ENCODE results near the gene SERPINI1. TPM values are rescaled to one million over a fixed set of nuclear protein-coding genes. Genes with fewer than 3 reads are reported as not detected.

SERPINI1 gene
- total and polyA plus RNA-seq, 12 donors = 4.5 to 17.1 (median 10.1) TPM

- Histone ChIP-seq H3K27me3 (no peaks in the 10 kb centered on the region), H3K9me3 (no peaks in the 10 kb centered on the region), H3K4me1 (peaks cover 0 to 17% (median 9%) of the 10 kb centered on the region in 9 donors), H3K4me3 (no peak overlapping the region), H3K27ac (no peak overlapping the region), H3K36me3 (no peaks in the 10 kb centered on the region)
- no peak for DNase-seq
- intact Hi-C loops (cut with DNase I) = no loop called here
- no peak for TF ChIP-seq CTCF (IDR thresholded peaks at IDR 0.05)
- no peak for ATAC-seq
Measured at GRCh38 chr3:167754049-167754448, 18.5 kb downstream of the SERPINI1 start.

- Histone ChIP-seq H3K27ac (no peak overlapping the region), H3K27me3 (no peaks in the 10 kb centered on the region), H3K36me3 (no peaks in the 10 kb centered on the region), H3K4me3 (no peak overlapping the region), H3K4me1 (no peaks in the 10 kb centered on the region), H3K9me3 (peaks cover 0 to 7% (median 0%) of the 10 kb centered on the region in 11 donors)
- no peak for DNase-seq
- TF ChIP-seq CTCF (IDR thresholded peaks at IDR 0.05) = no peak
- intact Hi-C loops (cut with DNase I) = no loop called here
- no peak for ATAC-seq
- 88 to 100% methylated on average over 1 of the region's 1 CpG for WGBS, 2 donors
Measured at GRCh38 chr3:167761302-167761701, 25.8 kb downstream of the SERPINI1 start.

GRCh38 chr3:167762296-167762695 is 26.8 kb downstream of the SERPINI1 start:
- ATAC-seq (no peak), DNase-seq (no peak)
- TF ChIP-seq CTCF (IDR thresholded peaks at IDR 0.05) = no peak
- no peak overlapping the region for H3K4me3 ChIP-seq
- no peak overlapping the region for H3K27ac ChIP-seq
- WGBS, 2 donors = 46 to 51% methylated on average over 2 of the region's 2 CpGs
- intact Hi-C loops (cut with DNase I) = no loop called here
- no peaks in the 10 kb centered on the region for H3K27me3 ChIP-seq
- peaks cover 0 to 12% (median 0%) of the 10 kb centered on the region in 11 donors for H3K9me3 ChIP-seq
- H3K36me3 ChIP-seq = no peaks in the 10 kb centered on the region
- H3K4me1 ChIP-seq = no peaks in the 10 kb centered on the region

- no peak for DNase-seq
- Histone ChIP-seq H3K27me3 (no peaks in the 10 kb centered on the region), H3K9me3 (peaks cover 0 to 12% (median 5%) of the 10 kb centered on the region in 11 donors), H3K36me3 (no peaks in the 10 kb centered on the region), H3K4me3 (no peak overlapping the region), H3K27ac (no peak overlapping the region), H3K4me1 (peaks cover 0 to 8% (median 0%) of the 10 kb centered on the region in 9 donors)
- intact Hi-C loops (cut with DNase I) = no loop called here
- TF ChIP-seq CTCF (IDR thresholded peaks at IDR 0.05) = no peak
- 57 to 71% methylated on average over 3 of the region's 3 CpGs for WGBS, 2 donors
- ATAC-seq = no peak
Measured at GRCh38 chr3:167772992-167773391, 37.5 kb downstream of the SERPINI1 start.

Data from heart right ventricle (tissue), 16 donors.